SIG-M5 treated with dmso at 0.1 percent for 504 hours (cell line): Measurements from ENCODE around the gene SPECC1L.
A peak's percentile ranks its signal among the peaks of the same experiment; 100 is the strongest.

Experiments
- DNase-seq: peaks from one replicate; lab custom pipeline; 2025; ENCODE audit not compliant: unreplicated experiment; lab: John Stamatoyannopoulos, UW

The SPECC1L gene

GRCh38 chr22:24359452-24360120 lies 89.0 kb downstream of the SPECC1L start:
- DNase-seq, result no peak

- no peak for DNase-seq
Measured at GRCh38 chr22:24361976-24362646, 91.5 kb downstream of the SPECC1L start.

- no peak for DNase-seq
Measured at GRCh38 chr22:24363243-24363642, 92.6 kb downstream of the SPECC1L start.

GRCh38 chr22:24366701-24367100 lies 96.1 kb downstream of the SPECC1L start:
- DNase-seq, result no peak

GRCh38 chr22:24367841-24368240 lies 97.2 kb downstream of the SPECC1L start:
- DNase-seq, result no peak

GRCh38 chr22:24370401-24370800 lies 99.8 kb downstream of the SPECC1L start:
- no peak for DNase-seq

GRCh38 chr22:24376002-24376401 lies 105.4 kb downstream of the SPECC1L start:
- DNase-seq, result no peak

GRCh38 chr22:24376586-24376985 lies 106.0 kb downstream of the SPECC1L start:
- peak; percentile 43 for DNase-seq

- DNase-seq, result no peak
Measured at GRCh38 chr22:24379536-24379935, 108.9 kb downstream of the SPECC1L start.

GRCh38 chr22:24380220-24380904 lies 109.7 kb downstream of the SPECC1L start:
- no peak for DNase-seq

- DNase-seq, result no peak
Measured at GRCh38 chr22:24380905-24381230, 110.2 kb downstream of the SPECC1L start.

- DNase-seq, result no peak
Measured at GRCh38 chr22:24383061-24383460, 112.4 kb downstream of the SPECC1L start.

GRCh38 chr22:24384131-24384530 lies 113.5 kb downstream of the SPECC1L start:
- DNase-seq, result peak; percentile 4

- DNase-seq, result no peak
Measured at GRCh38 chr22:24386937-24387471, 116.4 kb downstream of the SPECC1L start.

- no peak for DNase-seq
Measured at GRCh38 chr22:24389680-24390079, 119.0 kb downstream of the SPECC1L start.

- DNase-seq, result no peak
Measured at GRCh38 chr22:24390156-24390555, 119.5 kb downstream of the SPECC1L start.

- DNase-seq, result no peak
Measured at GRCh38 chr22:24390576-24390975, 119.9 kb downstream of the SPECC1L start.

- DNase-seq, result no peak
Measured at GRCh38 chr22:24391836-24392217, 121.2 kb downstream of the SPECC1L start.

- DNase-seq, result no peak
Measured at GRCh38 chr22:24392218-24392931, 121.7 kb downstream of the SPECC1L start.

- no peak for DNase-seq
Measured at GRCh38 chr22:24393012-24393559, 122.5 kb downstream of the SPECC1L start.

- no peak for DNase-seq
Measured at GRCh38 chr22:24393848-24394247, 123.2 kb downstream of the SPECC1L start.
